Erythroblast (primary cell): ENCODE results near the gene GNG14.

ENCODE experiments used
- GATA1 ChIP-seq: IDR thresholded peaks from 2 replicates; pipeline ENCODE4 v1.6.1; 2011; ENCODE audit warnings: low read depth, mild to moderate bottlenecking, control low read depth, low read length, moderate library complexity
- POLR2A ChIP-seq: IDR thresholded peaks from 2 replicates; pipeline ENCODE4 v1.6.1; 2011; ENCODE audit warnings: mild to moderate bottlenecking, low read length

DNA sequence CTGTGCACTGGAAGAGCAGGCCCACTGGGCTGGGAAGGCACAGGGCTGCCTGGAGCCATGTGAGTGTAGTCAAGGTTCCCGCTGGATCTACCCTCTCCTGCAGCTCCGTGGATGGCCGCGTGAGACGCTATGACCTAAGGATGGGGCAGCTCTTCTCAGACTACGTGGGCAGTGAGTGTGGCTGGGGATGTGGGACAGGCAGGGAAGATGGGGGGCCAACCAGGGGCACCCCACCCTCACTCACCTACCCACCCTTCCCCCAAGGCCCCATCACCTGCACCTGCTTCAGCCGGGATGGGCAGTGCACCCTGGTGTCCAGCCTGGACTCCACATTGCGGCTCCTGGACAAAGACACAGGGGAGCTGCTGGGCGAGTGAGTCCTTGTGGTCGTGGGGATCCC, 15.1 kb upstream of the GNG14 start:
- TF ChIP-seq POLR2A (no peak), GATA1 (no peak)
